ENCODE results near the gene MYO3B.

Gene MYO3B, protein sequence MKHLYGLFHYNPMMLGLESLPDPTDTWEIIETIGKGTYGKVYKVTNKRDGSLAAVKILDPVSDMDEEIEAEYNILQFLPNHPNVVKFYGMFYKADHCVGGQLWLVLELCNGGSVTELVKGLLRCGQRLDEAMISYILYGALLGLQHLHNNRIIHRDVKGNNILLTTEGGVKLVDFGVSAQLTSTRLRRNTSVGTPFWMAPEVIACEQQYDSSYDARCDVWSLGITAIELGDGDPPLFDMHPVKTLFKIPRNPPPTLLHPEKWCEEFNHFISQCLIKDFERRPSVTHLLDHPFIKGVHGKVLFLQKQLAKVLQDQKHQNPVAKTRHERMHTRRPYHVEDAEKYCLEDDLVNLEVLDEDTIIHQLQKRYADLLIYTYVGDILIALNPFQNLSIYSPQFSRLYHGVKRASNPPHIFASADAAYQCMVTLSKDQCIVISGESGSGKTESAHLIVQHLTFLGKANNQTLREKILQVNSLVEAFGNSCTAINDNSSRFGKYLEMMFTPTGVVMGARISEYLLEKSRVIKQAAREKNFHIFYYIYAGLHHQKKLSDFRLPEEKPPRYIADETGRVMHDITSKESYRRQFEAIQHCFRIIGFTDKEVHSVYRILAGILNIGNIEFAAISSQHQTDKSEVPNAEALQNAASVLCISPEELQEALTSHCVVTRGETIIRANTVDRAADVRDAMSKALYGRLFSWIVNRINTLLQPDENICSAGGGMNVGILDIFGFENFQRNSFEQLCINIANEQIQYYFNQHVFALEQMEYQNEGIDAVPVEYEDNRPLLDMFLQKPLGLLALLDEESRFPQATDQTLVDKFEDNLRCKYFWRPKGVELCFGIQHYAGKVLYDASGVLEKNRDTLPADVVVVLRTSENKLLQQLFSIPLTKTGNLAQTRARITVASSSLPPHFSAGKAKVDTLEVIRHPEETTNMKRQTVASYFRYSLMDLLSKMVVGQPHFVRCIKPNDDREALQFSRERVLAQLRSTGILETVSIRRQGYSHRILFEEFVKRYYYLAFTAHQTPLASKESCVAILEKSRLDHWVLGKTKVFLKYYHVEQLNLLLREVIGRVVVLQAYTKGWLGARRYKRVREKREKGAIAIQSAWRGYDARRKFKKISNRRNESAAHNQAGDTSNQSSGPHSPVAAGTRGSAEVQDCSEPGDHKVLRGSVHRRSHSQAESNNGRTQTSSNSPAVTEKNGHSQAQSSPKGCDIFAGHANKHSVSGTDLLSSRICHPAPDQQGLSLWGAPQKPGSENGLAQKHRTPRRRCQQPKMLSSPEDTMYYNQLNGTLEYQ (N-terminal part only)

GRCh38 chr2:170177950-170178781, at the start of gene MYO3B:
Gene MYO3B, plus strand, starts transcription at chr2:170178147. Its CDS starts 141 bp downstream, at chr2:170178288.
- DNase-seq (ENCODE audit: low read depth in 3 of 3): no peak

DNA sequence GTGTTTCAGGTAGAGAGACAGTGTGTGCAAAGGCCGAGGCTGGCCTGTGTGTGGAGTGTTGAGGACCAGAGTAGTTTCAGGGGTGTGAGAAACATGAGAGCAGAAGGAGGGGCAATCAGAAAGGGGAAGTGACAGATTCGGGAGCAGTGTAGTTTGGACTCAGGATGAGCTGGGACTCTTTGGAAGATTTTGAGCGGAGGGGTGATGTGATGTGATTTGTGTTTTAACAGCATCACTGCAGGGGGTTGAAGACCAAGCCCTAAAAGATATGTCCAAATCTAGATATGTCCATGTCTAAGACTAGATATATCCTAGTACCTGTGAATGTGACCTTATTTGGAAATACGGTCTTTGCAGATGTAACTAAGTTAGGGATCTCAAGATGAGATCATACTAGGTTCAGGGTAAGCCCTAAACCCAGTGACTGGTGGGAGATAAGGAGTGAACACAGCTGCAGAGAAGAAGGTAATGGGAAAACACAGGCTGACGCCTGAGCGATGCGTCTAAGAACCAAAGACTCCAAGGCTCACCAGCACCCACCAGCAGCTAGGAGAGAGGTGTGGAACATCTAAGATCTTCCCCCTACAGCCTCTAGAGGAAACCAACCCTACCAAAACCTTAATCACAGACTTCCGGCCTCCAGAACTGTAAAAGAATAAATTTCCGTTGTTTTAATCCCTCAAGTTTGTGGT, 38.5 kb upstream of the MYO3B start:
- DNase-seq (ENCODE audit: low read depth in 3 of 3): no peak

GRCh38 chr2:170140561-170140960, 37.4 kb upstream of the MYO3B start:
- no peak for DNase-seq (ENCODE audit: low read depth in 3 of 3)

- no peak for DNase-seq (ENCODE audit: low read depth in 3 of 3)
Measured at GRCh38 chr2:170141865-170142264, 36.1 kb upstream of the MYO3B start.

DNA sequence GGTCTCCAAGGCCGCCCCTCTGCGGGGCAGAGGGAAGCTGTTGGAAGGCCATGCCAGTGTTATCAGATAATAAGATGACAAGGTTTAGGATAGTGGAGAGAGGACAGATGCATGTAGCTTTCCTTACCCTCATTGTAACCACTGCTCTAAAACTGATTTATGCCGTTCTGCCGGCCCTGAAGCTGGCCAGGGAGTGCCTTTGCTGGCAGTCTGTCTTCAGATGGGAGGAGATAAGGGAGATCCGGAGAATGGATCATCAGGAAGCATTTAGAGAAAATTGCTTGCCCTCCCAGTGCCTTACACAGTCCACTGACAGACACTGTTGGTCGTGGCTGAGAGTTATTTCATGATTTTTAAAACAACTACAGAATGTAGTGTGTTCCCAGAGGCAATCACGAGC, 35.4 kb upstream of the MYO3B start:
- DNase-seq (ENCODE audit: low read depth in 3 of 3): no peak

DNA sequence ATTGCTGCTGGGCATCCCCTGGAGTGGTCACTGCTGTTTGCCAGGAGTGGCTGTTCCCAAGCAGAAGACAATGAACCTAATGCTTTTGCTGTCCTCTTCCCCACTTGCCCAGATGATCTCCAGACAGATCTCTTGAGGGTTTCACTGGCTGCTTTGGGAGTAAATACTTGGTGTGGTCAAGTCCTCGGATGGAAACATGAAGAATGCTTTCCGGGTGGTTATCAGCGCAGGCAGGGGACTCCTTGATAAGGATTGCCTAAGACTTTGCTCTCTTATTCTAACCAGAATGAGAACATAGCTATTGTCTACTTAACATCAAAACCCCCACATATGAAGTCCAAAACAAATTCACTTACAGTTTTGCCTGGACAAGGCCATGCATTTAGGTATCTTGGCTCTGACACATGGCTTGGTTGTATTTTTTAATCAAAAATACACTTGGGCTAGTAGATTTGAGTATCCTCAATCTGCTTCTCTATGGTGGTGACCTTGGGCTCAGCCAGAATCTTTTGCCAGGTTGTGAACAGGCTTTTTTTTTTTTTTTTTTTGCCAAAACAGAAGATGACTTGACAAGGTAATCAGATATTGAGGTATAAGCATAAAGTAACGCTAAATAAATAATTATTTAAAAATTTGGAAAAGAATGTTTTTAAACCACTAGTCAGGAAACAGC, 34.8 kb upstream of the MYO3B start:
- no peak for DNase-seq (ENCODE audit: low read depth in 3 of 3)

DNA sequence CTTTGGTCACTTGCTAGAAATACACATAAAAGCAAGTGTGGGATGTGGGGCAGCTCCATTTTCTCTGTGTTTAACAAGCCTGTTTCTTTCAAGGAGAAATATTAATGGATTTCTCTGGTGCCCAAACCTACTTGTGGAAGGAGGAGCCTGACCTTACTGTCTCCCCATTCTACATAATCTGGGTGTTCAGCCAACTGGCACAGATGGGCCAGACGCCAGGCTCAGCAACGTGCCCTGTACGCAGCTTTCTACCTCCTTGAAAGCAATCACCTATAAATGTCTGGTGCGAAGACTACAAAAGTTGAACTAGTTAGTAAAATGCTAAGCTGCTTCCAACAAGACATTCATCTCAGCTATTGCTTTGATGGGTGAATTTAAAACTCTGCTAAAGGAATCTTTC, 33.2 kb upstream of the MYO3B start:
- DNase-seq (ENCODE audit: low read depth in 3 of 3): no peak

- DNase-seq (ENCODE audit: low read depth in 3 of 3): no peak
Measured at GRCh38 chr2:170145191-170145590, 32.8 kb upstream of the MYO3B start.

DNA sequence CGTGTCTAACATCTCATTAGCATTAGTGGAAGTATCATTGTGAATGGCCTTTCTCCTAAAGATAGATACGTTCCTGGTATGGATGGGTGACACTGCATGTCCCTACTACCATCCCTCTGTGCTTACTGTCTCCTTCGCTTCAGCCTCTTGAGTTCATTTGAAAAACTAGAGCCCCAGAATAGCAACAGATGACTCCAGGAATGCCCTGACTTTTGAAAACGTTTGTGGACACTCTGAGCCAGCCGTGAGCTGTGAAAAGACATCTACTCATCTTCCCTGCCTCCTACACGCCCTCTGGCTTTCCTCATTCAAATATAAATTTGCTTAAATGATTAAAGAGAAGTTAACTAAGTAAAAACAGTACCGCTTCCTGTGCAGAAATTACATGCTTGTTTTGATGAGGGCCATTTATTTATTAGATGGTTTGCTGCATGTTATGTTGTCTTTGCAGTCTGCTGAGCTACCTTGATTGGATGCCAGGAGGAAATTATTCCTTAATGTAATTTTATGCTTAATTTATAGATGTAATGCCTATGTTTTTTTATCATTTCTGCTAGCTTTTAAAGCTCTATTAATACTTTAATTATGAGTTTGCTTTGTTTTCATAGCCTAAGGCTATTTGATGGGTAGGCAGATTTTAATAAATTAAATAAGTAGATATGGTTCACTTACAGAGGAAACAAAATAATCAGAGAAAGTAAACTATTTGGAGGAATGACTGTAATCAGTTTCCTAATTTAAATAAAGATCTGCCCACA, 32.1 kb upstream of the MYO3B start:
- DNase-seq (ENCODE audit: low read depth in 3 of 3): no peak

DNA sequence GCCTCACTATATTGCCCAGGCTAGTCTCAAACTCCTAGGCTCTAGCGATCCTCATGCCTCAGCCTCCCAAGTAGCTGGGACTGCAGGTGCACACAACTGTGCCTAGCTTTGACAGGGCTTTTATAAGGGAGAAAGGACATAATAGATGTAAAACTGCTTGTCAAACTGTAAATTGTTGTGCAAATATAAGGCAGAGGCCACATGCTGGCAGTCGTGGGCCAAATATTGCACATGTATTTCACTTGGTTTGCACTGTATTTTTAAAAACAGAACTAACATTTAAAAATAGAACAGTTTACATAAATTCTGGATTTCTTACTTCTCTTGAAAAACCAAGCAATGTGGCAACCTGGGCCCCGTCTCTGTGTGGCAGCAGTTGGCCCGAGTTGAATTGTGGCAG, 31.2 kb upstream of the MYO3B start:
- DNase-seq (ENCODE audit: low read depth in 3 of 3): no peak

DNA sequence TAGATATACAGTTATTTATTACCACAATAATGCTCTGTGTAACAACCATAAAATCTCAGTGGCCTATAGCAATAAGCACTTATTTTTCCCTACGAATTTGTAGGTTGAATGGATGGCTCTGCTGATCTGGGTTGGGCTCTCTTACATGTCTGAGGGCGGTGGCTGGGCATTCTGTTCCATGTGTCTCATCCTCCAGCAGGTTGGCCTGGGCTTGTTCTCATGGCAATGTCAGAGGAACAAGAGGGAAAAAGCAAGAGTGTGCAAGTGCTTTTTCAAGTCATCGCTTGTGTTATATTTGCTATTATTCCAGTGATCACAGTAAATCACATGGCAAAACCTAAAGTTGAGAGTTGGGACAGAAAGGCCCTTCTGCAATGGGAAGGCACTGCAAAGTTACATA, 30.4 kb upstream of the MYO3B start:
- no peak for DNase-seq (ENCODE audit: low read depth in 3 of 3)

DNA sequence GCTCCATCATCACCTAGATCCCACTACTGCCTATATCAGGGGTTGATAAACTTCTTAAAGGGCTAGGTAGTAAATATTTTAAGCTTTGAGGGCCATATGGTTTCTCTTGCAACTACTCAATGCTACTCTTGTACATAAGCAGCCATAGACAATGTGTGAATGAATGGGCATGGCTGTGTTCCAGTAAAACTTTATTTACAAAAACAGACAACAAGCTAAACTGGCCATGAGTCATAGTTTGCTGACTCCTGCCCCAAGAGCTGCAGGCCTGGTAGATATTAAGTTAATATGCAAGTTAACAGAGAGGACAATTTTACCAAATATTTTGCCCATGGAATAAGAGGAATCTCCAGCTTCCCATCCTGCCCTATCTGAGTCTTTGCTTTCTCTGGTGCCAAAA, 29.8 kb upstream of the MYO3B start:
- no peak for DNase-seq (ENCODE audit: low read depth in 3 of 3)

DNA sequence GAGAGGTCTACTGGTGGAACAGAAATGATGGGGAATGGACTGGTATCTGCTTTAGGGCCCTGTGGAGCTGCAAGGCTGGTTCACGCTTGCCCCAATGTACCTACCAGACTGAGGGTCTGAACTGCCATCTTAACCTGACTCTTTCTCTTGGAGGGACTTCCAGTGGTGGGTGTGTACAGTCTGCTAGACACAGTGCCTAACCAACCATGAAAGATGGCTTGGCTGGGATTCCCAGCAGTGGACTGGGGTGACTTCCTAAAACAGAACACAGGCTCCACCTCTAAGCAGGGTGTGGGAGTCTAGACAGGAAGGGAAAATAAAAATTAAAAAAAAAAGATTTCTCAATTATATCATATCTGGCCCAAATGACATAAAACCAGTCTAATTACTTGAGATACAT, 25.5 kb upstream of the MYO3B start:
- no peak for DNase-seq (ENCODE audit: low read depth in 3 of 3)

- no peak for DNase-seq (ENCODE audit: low read depth in 3 of 3)
Measured at GRCh38 chr2:170155022-170155722, 22.8 kb upstream of the MYO3B start.

GRCh38 chr2:170155723-170156253, 22.2 kb upstream of the MYO3B start:
- DNase-seq (ENCODE audit: low read depth in 3 of 3): no peak

GRCh38 chr2:170156592-170156991, 21.4 kb upstream of the MYO3B start:
- no peak for DNase-seq (ENCODE audit: low read depth in 3 of 3)

- no peak for DNase-seq (ENCODE audit: low read depth in 3 of 3)
Measured at GRCh38 chr2:170157025-170157684, 20.8 kb upstream of the MYO3B start.

DNA sequence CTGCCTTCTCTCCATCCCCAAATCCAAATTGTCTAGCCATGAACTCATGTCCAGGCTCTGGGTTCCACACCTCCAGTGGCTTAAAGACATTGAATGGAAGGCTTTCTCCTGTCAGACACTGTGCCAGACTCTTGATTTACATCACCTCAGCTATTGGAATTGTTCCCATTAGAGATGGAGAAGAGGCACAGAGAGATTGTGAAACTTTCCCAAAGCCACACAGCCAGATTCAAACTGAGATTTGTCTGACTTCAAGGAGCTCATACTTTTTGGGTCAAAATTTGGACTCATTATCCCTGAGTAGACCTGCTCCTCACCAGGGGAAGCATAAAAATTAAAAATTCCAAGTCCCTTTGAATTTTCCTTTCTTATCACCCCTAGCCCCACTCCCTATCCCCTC, 18.9 kb upstream of the MYO3B start:
- DNase-seq (ENCODE audit: low read depth in 3 of 3): no peak
